Heart right ventricle (tissue), 16 donors: ENCODE data around the gene EIF3M. TPM values are rescaled to one million over a fixed set of nuclear protein-coding genes. Genes with fewer than 3 reads are reported as not detected.

Source experiments
- ATAC-seq, 8 donors: fragments of 200-7000 bp; cut with Tn5 transposase; one replicate each; pipeline ENCODE4 v1.9.1; 2020; ENCODE audit warnings: mild to moderate bottlenecking in 8 of 8, moderate library complexity in 8 of 8, moderate number of reproducible peaks in 1 of 8
- DNase-seq, 2 donors: peaks; one replicate each; pipeline ENCODE4 v3.0.0-alpha.2; 2020
- H3K27ac ChIP-seq, 10 donors: fragments of 200-600 bp; sonication (generic) in 2 of 10; one replicate each; pipeline versions ENCODE4 v1.5.0 to v1.8.0; 2020 to 2022; ENCODE audit warnings: mild to moderate bottlenecking in 3 of 10
- H3K27me3 ChIP-seq, 7 donors: fragments of 200-600 bp; one replicate each; pipeline ENCODE4 v1.8.0; 2021 to 2022; ENCODE audit warnings: mild to moderate bottlenecking in 2 of 7
- H3K36me3 ChIP-seq, 9 donors: fragments of 200-600 bp; sonication (generic) in 1 of 9; one replicate each; pipeline versions ENCODE4 v1.5.0 to v1.8.0; 2020 to 2022; ENCODE audit warnings: mild to moderate bottlenecking in 2 of 9
- H3K4me1 ChIP-seq, 9 donors: fragments of 200-600 bp; sonication (generic) in 1 of 9; one replicate each; pipeline versions ENCODE4 v1.5.0 to v1.8.0; 2020 to 2022; ENCODE audit warnings: mild to moderate bottlenecking in 4 of 9
- H3K4me3 ChIP-seq, 10 donors: fragments of 200-600 bp; sonication (generic) in 2 of 10; one replicate each; pipeline versions ENCODE4 v1.5.0 to v1.8.0; 2020 to 2022; ENCODE audit warnings: mild to moderate bottlenecking in 7 of 10, moderate library complexity in 2 of 10
- H3K9me3 ChIP-seq, 11 donors: fragments of 200-600 bp in 10 of 11; sonication (generic) in 2 of 11; one replicate each; pipeline versions ENCODE4 v1.5.0 to v1.8.0; 2013 to 2022; ENCODE audit warnings: mild to moderate bottlenecking in 2 of 11, control low read depth in 1 of 11, moderate library complexity in 1 of 11
- CTCF ChIP-seq, 9 donors: fragments of 200-600 bp; sonication (generic) in 2 of 9; IDR thresholded peaks; one replicate each; pipeline versions ENCODE4 v1.5.0 to v1.8.0; 2021 to 2022; ENCODE audit warnings: antibody characterized with exemption in 9 of 9, mild to moderate bottlenecking in 5 of 9, moderate library complexity in 1 of 9
- WGBS, 2 donors: extraction: QIAGEN DNeasy Blood & Tissue Kit; methylation state at CpG; one replicate each; pipeline ENCODE4 v1.1.7; 2013; ENCODE audit warnings: inconsistent platforms in 1 of 2; 5-methylcytosine and 5-hydroxymethylcytosine counted together
- intact Hi-C, 10 donors: fragments of 100-400 bp; cut with DNase I; formaldehyde crosslinking; loops; one replicate each; pipeline versions ENCODE4 v1.11.1 to v1.14.2; 2022
- polyA plus RNA-seq, 2 donors: library from polyadenylated mRNA; stranded (reverse); fragments of 200-250 nt; gene quantifications; one replicate each; pipeline ENCODE4 v1.2.3, GENCODE V29; 2013
- total RNA-seq, 10 donors: library from RNA; stranded (reverse); fragmentation: NEBNext Ultra II Directional in 3 of 10; extraction: Animal tissue kit (Norgen Biotek cat#: 25700) in 3 of 10; gene quantifications; one replicate each; pipeline versions ENCODE4 v1.2.1 to v1.2.4, GENCODE V29; 2021 to 2023
- donor health status: Arrhythmogenic right ventricular cardiomyopathy.
- donor health status: ischemic (EF 13 %, LVEDD 7.1; RV severe dilation, severe dysfunction).
- donor health status: healthy with polysubstance abuse.
- donor health status: DM: no; HTN: yes; CAD: no.
- donor health status: DM: no; HTN: no; CAD: no.
- donor health status: ischemic (EF 25% LVEDD 6.9; RV normal size, moderate dysfunction).
- donor health status: ischemic (EF 25% LVEDD 5.7; RV mildly dilated, moderate dysfunction).
- donor health status: healthy.
- donor health status: DM: yes; HTN: yes; CAD: no.
- donor health status: Ischemic cardiomyopathy.
- donor health status: ischemic (EF 35%, LVEDD 5.7; RV mildly dilated, moderate dysfunction).
- donor health status: nonischemic (EF 11% LVEDD 7.7; RV severe dilation, severe dysfunction).
- donor health status: DM: yes; HTN: yes; CAD: no.
- donor health status: PGD.
- donor health status: ischemic (EF 29% LVEDD 5.4; RV normal size, mild dysfunction).
- donor health status: nonischemic (EF 23%, LVEDD 6.1; RV moderate dilation, normal function).

Gene EIF3M
- total and polyA plus RNA-seq, 12 donors = 128 to 303 (median 162) TPM

- no peaks in the 10 kb centered on the region for H3K27me3 ChIP-seq
- intact Hi-C loops = no loop called here
- DNase-seq = no peak
- no peak overlapping the region for H3K27ac ChIP-seq
- 20 to 27% methylated on average over 4 of the region's 4 CpGs for WGBS, 2 donors
- TF ChIP-seq CTCF (IDR thresholded peaks at IDR 0.05) = no peak
- no peaks in the 10 kb centered on the region for H3K9me3 ChIP-seq
- H3K4me1 ChIP-seq = no peaks in the 10 kb centered on the region
- peak in 1 of 8 donors; percentile 66 for ATAC-seq
- no peak overlapping the region for H3K4me3 ChIP-seq
- H3K36me3 ChIP-seq = no peaks in the 10 kb centered on the region
These were observed 28.5 kb upstream of the EIF3M start for GRCh38 chr11:32555091-32555490.

GRCh38 chr11:32555895-32556294 lies 27.7 kb upstream of the EIF3M start:
- intact Hi-C loops = no loop called here
- ATAC-seq (no peak), DNase-seq (no peak)
- Histone ChIP-seq H3K9me3 (no peaks in the 10 kb centered on the region), H3K27ac (no peak overlapping the region), H3K27me3 (no peaks in the 10 kb centered on the region), H3K36me3 (no peaks in the 10 kb centered on the region), H3K4me1 (no peaks in the 10 kb centered on the region), H3K4me3 (no peak overlapping the region)
- WGBS, 2 donors = 88 to 90% methylated on average over 7 of the region's 7 CpGs
- TF ChIP-seq CTCF (IDR thresholded peaks at IDR 0.05) = no peak

GRCh38 chr11:32561835-32562234 lies 21.8 kb upstream of the EIF3M start:
- Histone ChIP-seq H3K36me3 (no peaks in the 10 kb centered on the region), H3K9me3 (no peaks in the 10 kb centered on the region), H3K27ac (no peak overlapping the region), H3K27me3 (peaks cover 0 to 4% (median 0%) of the 10 kb centered on the region in 7 donors), H3K4me1 (peaks cover 0 to 5% (median 0%) of the 10 kb centered on the region in 9 donors), H3K4me3 (no peak overlapping the region)
- WGBS, 2 donors = 83 to 87% methylated on average over 11 of the region's 11 CpGs
- intact Hi-C loops = loop anchor here in 4 of 10 donors (5.0 to 10.0 kb wide), 4 partner anchors 177 to 237 kb away; no protein-coding TSS in a partner anchor
- DNase-seq = no peak
- ATAC-seq = no peak
- TF ChIP-seq CTCF (IDR thresholded peaks at IDR 0.05) = peak in 5 of 9 donors; percentile 16 to 48 (median 22)

- DNase-seq = no peak
- Histone ChIP-seq H3K9me3 (no peaks in the 10 kb centered on the region), H3K4me1 (peaks cover 0 to 5% (median 0%) of the 10 kb centered on the region in 9 donors), H3K4me3 (no peak overlapping the region), H3K27ac (no peak overlapping the region), H3K27me3 (peaks cover 0 to 4% (median 0%) of the 10 kb centered on the region in 7 donors), H3K36me3 (no peaks in the 10 kb centered on the region)
- 63 to 72% methylated on average over 10 of the region's 10 CpGs for WGBS, 2 donors
- intact Hi-C loops = loop anchor here in 4 of 10 donors (5.0 to 10.0 kb wide), 4 partner anchors 178 to 238 kb away; no protein-coding TSS in a partner anchor
- ATAC-seq = no peak
- no peak for TF ChIP-seq CTCF (IDR thresholded peaks at IDR 0.05)
These were observed 20.6 kb upstream of the EIF3M start for GRCh38 chr11:32562839-32563599.
